WERI-Rb-1 (cell line): Measurements from ENCODE around the gene LCK.

Experiments
- DNase-seq: peaks from one replicate; pipeline ENCODE4 v3.0.0-alpha.2; 2020
- H3K27ac ChIP-seq: fragments of 250-450 bp; sonication (Bioruptor Pico); 2 replicates; pipeline ENCODE4 v1.5.1; 2020; ENCODE audit warnings: mild to moderate bottlenecking, moderate library complexity
- H3K27me3 ChIP-seq: fragments of 250-450 bp; sonication (Bioruptor Pico); 2 replicates; pipeline ENCODE4 v1.5.1; 2021; ENCODE audit warnings: mild to moderate bottlenecking, low read depth, moderate library complexity; ENCODE audit not compliant: insufficient read depth, severe bottlenecking
- H3K36me3 ChIP-seq: fragments of 250-450 bp; sonication (Bioruptor Pico); 2 replicates; pipeline ENCODE4 v1.5.1; 2020; ENCODE audit warnings: mild to moderate bottlenecking, moderate library complexity
- H3K4me3 ChIP-seq: 2 replicates; pipeline ENCODE4 v1.5.1; 2011; ENCODE audit warnings: low read depth, mild to moderate bottlenecking, control low read depth, low read length
- H3K9me3 ChIP-seq: fragments of 250-450 bp; sonication (Bioruptor Pico); 2 replicates; pipeline ENCODE4 v1.5.1; 2021; ENCODE audit warnings: mild to moderate bottlenecking, moderate library complexity; ENCODE audit not compliant: severe bottlenecking
- TF ChIP-seq, protein P1 (sequence below): IDR thresholded peaks from 2 replicates; pipeline ENCODE4 v1.5.1; 2011; ENCODE audit warnings: low read depth, mild to moderate bottlenecking, control low read depth, inconsistent platforms, low read length

Gene LCK

DNA sequence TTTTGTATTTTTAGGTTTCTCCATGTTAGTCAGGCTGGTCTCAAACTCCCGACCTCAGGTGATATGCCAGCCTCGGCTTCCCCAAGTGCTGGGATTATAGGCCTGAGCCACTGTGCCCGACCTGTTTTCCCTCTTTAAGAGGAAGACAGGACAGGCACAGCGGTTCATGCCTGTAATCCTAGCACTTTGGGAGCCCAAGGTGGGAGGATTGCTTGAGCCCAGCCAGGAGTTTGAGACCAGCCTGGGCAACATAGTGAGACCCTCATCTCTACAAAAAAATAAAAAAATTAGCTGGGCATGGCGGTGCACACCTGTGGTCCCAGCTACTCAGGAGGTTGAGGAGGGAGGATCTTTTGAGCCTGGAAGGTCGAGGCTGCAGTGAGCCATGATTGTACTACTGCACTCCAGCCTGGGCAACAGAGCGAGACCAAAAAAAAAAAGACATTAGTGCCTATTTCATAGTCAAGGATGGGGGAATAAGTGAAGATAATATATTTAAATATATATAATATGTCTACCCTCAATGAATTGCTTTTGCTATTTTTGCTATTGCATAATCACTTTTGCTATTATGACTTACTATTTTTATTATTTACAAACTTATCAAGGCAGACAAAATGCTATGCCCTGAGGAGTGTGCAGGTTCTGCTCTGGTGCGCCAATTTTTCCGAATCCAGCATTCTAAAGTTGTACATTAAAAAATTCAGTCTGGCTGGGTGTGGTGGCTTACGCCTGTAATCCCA, 67.2 kb downstream of the LCK start:
- DNase-seq, result no peak
- Histone ChIP-seq H3K27me3 (no peaks in the 10 kb centered on the region), H3K9me3 (no peaks in the 10 kb centered on the region), H3K27ac (no peak overlapping the region), H3K4me3 (no peak overlapping the region), H3K36me3 (peaks cover 48% of the 10 kb centered on the region)
- TF ChIP-seq, protein P1, sequence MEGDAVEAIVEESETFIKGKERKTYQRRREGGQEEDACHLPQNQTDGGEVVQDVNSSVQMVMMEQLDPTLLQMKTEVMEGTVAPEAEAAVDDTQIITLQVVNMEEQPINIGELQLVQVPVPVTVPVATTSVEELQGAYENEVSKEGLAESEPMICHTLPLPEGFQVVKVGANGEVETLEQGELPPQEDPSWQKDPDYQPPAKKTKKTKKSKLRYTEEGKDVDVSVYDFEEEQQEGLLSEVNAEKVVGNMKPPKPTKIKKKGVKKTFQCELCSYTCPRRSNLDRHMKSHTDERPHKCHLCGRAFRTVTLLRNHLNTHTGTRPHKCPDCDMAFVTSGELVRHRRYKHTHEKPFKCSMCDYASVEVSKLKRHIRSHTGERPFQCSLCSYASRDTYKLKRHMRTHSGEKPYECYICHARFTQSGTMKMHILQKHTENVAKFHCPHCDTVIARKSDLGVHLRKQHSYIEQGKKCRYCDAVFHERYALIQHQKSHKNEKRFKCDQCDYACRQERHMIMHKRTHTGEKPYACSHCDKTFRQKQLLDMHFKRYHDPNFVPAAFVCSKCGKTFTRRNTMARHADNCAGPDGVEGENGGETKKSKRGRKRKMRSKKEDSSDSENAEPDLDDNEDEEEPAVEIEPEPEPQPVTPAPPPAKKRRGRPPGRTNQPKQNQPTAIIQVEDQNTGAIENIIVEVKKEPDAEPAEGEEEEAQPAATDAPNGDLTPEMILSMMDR, result no peak

DNA sequence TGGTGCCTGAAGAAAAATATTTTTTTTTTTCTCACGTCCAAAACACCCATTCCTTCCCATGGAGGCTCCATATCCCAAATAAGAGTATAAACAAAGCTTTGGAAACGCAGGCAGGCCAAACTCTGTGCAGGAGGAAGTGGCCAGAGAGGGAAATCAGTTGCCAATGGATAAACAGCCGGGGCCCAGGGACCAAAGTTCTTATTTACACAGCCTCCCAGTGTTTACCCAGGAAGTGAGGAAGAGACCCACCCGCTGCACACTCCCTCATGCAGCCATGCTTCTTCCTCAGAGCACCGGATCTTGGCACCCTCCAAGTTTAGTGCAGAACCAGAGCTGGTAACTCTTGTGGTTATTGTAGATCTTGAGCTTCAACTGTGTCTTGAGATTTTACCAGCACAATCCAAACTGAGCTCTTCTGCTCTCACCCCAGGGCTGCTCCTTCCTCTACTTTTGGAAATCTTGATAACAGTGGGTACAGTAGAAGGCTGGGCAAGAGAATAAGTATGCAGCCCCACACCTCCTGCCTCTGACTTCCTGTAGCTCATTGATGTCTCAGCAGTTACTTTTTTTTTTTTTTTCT, 70.7 kb downstream of the LCK start:
- no peak overlapping the region for H3K4me3 ChIP-seq
- no peak overlapping the region for H3K27ac ChIP-seq
- H3K9me3 ChIP-seq, result no peaks in the 10 kb centered on the region
- H3K27me3 ChIP-seq, result no peaks in the 10 kb centered on the region
- peaks cover 65% of the 10 kb centered on the region for H3K36me3 ChIP-seq
- DNase-seq, result no peak
- TF ChIP-seq, protein P1, result no peak

DNA sequence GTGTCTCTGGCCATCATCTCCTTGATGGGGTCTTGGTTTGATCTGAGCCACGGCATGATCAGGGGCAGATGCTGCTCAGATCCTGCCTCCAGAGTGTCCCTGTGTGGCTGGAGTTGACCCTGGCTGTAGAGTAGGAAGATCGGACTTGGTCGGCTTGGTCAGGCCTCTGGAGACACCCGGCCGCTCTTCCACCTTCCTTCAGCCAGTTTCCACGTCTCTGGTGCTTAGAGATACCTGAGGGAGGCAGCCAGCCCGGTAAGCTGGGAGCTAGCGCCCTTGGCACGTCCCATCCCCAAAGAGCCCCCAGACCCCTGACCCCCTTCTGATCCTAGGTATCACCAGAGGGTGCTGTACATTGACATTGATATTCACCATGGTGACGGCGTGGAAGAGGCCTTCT, 76.1 kb downstream of the LCK start:
- no peaks in the 10 kb centered on the region for H3K27me3 ChIP-seq
- no peak overlapping the region for H3K4me3 ChIP-seq
- peaks cover 86% of the 10 kb centered on the region for H3K36me3 ChIP-seq
- DNase-seq, result no peak
- H3K27ac ChIP-seq, result no peak overlapping the region
- TF ChIP-seq, protein P1, result no peak
- H3K9me3 ChIP-seq, result no peaks in the 10 kb centered on the region

DNA sequence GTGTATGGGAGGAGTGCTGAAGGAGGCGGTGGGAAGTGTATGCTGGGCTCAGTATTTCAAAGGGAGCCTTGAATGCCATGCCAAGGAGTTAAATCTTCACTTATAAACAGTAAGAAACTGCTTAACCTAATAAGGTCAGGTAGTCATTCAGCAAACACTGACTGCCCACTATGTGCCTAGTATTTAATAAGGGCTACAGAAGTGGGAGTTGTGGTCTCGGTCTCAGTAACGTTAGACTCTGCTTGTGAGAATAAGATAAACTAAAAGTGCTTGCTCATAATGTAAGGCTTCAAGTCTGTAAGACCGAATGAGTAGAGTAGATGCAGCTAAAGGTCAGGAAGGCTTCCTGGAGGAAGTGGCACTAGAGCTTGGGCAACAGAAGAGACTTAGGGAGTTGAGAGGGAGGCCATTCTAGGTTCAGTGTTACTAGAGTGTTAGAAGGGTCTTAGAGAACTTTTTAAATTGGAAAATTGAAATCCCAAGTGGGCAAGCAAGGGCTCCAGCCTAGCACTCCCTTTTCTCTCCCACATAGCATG, 78.9 kb downstream of the LCK start:
- TF ChIP-seq, protein P1, result no peak
- Histone ChIP-seq H3K9me3 (no peaks in the 10 kb centered on the region), H3K27me3 (no peaks in the 10 kb centered on the region), H3K4me3 (no peak overlapping the region), H3K27ac (no peak overlapping the region), H3K36me3 (peaks cover 98% of the 10 kb centered on the region)
- DNase-seq, result no peak

DNA sequence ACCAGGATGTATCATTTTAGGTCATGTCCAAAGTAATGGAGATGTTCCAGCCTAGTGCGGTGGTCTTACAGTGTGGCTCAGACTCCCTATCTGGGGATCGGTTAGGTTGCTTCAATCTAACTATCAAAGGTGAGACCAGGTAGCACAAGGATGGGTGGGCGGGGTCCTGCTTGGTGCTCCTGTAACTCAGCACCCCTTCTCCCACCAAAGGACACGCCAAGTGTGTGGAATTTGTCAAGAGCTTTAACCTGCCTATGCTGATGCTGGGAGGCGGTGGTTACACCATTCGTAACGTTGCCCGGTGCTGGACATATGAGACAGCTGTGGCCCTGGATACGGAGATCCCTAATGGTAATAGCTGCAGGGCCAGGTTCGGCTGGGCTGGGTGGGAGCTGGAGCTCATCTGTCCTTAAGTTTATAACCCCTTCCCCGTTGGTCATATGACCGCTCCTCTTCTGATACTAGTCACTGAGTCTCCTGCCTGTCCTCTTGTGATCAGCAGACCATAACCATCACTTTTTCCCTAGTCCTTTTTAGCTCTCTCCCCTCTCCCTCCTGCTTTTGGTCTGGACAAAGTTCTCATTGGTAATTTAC, 79.6 kb downstream of the LCK start:
- H3K36me3 ChIP-seq, result peaks cover 93% of the 10 kb centered on the region
- no peaks in the 10 kb centered on the region for H3K9me3 ChIP-seq
- DNase-seq, result no peak
- no peak overlapping the region for H3K4me3 ChIP-seq
- TF ChIP-seq, protein P1, result no peak
- H3K27me3 ChIP-seq, result no peaks in the 10 kb centered on the region
- no peak overlapping the region for H3K27ac ChIP-seq
